AML-193 (cell line): Measurements from ENCODE around the gene GRIP1.
A peak's percentile ranks its signal among the peaks of the same experiment; 100 is the strongest.

Source experiments
- DNase-seq, 2 experiments: peaks; one replicate each; lab custom pipeline; 2025; lab: John Stamatoyannopoulos, UW

The GRIP1 gene

DNA sequence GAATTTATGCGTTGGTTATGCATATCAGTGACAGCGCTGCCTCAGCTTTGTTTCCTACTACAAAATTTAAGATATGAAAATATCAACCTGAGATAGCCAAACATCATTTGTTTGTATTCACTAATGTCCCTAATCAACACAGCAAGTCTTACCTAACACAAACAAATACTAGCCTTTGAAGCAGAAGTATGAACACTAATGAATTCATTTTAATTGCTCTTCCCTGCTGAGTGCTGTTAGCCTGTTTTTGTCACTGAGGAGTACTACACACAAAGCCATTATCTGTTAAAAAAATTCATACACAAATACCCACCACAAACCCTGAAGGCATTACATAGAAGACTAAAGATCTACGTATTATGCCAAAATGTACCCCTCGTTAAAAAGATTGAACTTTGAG lies 225.8 kb downstream of the GRIP1 start:
- DNase-seq = no peak

DNA sequence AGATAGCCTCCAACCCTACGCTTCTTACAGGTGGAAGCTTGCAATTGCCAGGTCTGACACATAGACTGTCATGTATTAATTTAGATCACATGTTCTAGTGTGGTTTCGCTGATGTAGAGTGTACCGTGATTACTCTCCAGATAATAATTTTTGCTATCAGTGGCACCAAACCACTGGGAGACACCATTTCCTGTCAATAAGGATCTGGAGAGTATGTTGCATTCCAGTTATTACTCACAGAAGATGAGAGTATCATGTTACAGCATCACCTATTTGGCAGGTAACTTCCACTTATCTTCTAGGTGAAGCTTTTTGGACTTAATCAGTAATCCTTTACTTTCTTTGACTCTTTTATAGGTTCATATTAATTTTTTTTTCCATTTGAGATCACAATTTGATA lies 229.3 kb downstream of the GRIP1 start:
- DNase-seq = no peak

DNA sequence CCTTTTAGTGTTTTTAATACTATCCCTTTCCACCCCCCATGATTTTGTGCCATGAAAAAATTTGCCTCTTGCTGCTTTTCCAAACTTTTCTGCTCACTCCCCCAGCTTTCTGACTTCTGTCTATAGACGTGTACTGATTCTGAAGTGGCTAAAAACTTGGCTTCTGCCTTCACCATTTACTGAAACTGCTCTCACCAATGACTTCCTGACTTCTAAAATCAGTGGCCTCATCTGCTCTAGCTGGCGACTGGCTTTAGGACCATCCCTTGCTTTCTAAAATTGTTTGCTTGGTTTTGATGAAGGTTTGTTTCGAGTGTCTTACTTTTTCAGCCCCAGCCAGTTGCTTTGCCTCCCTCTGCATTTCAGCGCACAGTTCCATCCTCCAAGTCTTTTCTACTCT lies 231.2 kb downstream of the GRIP1 start:
- DNase-seq = no peak

DNA sequence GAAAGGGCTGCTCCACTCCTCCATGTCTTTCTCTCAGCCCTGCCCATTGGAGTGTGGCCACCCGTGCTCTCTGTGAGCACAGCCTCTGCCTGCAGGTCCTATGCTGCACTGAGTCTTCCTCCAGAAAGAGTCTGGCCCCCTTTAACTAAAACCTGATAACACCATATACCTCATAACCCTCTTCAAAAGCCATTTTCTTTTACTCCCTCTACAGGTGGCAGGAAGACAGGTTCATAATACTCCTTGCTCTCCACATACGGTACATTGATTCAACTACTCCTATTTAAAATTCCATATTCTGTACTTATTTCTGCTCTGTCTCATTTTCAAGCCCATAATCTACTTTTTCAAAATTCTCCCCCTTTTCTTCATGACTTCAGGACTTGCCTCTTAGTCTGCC lies 232.6 kb downstream of the GRIP1 start:
- DNase-seq = no peak

DNA sequence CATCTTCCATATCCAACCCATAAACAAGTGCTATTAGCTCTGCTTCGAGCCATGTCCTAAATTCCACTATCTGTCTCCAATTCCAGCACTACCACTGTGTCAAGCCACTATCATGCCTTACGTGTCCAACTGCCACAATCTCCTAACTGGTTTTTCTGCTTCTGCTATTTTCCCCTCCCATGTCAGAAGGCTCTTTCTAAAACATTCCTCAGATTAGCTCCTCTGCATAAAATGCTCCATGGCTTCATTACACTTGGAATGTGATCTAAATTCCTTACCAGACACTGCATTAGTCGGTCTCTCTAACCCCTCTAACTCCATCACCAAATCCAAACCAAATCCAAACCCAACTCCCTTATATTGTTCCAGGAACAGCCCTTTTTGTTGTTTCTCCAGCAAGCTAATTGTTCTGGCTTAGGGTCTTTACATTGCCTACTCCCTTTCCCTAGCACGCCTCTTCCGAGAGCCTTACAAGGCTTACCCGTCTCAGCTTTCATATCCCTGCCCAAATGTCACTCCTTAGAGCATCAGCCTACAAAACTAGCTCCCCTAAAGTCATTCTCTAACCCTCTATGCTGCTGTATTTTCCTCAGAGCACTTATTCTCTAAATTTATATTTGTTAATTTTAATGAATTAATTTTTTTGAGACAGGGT lies 236.8 kb downstream of the GRIP1 start:
- no peak for DNase-seq

DNA sequence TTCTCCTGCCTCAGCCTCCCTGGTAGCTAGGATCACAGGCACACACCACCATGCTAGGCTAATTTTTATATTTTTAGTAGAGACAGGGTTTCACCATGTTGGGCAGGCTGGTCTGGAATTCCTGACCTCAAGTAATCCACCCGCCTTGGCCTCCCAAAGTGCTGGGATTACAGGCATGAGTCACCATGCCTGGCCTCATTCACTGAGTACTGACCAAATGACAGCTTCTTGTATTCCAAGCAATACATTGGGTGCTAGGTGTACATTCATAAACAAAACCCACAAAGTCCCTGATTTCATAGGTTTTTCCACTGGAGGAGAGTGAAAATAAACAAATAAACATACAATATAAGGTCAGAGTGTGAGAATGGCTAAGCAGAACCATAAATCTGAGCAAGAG lies 240.3 kb downstream of the GRIP1 start:
- DNase-seq = no peak

DNA sequence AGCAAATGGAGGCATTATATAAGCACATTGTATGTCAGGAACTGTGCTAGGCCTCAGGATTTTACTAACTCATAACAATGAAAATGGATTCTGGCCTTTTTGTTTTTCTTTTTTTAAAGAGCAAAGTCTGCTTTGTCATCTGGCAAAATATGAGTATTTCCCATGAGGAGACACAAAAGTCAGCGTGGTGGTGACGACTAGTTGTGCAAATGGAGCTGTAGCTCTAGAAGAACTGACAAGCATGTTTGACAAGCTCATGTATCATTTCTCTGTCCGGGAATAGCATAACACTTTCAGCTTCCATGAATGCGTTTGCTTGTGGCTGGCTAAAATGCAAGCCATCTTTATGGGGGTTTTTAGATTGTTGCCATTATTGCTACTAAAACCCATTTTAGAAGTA lies 248.8 kb downstream of the GRIP1 start:
- DNase-seq = no peak

DNA sequence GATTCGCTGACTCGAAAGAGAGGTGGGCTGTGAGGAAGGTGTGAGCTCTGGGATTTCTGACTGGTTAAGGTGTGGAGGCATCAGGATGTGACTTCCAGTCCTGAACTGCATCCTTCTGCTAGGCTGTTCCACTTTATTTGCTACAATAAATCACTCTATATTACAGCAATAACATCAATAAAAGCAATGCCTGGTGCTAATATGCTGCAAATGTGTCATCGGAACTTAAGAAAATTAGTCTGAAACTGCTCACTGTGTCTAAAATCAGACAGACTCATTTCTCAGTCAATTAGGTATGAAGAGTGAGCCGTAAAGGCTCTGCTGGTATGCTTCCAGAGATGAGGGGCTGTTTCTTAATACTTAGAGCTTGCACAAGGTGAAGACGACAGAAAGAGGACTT lies 250.0 kb downstream of the GRIP1 start:
- DNase-seq = no peak

DNA sequence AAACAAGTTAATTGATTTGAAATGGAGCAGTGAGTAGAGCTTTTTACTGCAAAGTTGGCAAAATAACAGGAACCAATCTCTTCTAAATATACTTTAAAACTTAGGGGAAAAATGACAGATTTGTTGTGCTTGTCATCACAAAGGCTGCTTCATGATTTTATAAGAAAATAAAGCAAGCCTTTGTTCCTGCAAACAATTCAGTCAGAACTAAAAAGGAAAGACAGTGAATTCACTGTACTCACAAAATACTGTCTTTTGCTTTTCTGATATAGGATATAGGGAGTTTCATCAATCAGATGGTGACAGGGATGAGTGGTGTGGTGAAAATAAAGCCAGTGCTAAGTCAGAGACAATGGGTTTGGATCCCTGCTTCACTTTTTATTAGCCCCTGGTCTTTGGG lies 250.6 kb downstream of the GRIP1 start:
- DNase-seq = no peak

DNA sequence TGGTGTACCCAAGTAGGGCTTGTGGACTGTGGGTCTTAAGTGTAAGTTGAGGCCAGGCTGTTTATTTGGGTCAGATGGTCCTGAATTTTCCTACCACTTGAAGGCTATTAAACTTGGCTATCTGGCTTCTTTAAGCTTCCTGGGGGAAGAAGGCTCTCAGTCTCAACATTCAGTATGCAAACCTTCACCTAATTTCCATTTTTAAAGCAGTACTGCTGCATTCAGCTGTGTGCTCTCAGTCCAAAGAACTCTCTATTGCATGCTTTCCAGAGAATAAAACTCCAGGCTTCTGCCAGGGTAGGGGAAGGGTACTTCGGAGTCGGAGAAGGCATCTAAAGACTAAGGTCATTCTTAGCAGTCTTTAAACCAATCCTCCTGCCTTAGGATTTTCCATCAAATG lies 252.2 kb downstream of the GRIP1 start:
- no peak for DNase-seq

DNA sequence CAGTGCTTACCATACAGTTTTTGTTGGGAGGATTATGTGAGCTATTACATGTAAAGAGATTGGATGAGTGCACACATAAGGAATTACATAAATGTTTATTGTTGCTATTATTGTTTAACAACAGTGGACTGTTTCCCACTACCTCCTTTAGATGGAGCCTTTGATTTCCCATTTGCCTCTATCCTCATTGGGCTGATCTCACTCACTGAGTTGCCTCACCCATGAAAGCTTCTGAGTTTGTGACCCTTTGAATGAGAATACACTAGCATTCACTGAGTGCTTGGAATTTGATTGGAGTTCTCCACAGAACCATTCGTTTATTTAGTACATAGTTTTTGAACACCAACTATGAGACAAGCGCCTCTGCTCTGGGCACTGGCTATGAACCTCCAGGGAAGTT lies 255.6 kb downstream of the GRIP1 start:
- no peak for DNase-seq

DNA sequence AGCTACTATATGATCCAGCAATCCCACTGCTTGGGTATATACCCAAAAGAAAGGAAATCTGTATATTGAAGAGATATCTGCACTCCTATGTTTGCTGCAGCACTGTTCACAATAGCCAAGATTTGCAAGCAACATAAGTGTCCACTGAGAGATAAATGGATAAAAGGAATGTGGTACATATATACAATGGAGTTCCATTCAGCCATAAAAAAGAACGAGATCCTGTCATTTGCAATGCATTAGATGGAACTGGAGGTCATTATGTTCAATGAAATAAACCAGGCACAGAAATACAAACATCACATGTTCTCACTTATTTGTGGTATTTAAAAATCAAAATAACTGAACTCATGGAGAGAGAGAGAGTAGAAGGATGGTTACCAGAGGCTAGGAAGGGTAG lies 260.0 kb downstream of the GRIP1 start:
- DNase-seq = no peak

DNA sequence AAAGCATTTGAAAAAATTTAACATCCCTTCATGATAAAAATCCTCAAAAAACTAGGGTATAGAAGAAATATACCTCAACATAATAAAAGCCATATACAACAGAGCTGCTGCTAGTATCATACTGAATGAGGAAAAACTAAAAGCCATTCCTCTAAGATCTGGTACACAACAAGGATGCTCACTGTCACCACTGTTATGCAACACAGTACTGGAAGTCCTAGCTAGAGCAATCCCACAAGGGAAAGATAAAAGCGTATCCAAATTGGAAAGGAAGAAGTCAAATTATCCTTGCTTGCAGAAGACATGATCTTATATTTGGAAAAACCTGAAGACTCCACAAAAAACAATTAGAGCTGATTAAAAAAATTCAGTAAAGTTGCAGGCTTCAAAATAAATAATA lies 261.7 kb downstream of the GRIP1 start:
- no peak for DNase-seq

DNA sequence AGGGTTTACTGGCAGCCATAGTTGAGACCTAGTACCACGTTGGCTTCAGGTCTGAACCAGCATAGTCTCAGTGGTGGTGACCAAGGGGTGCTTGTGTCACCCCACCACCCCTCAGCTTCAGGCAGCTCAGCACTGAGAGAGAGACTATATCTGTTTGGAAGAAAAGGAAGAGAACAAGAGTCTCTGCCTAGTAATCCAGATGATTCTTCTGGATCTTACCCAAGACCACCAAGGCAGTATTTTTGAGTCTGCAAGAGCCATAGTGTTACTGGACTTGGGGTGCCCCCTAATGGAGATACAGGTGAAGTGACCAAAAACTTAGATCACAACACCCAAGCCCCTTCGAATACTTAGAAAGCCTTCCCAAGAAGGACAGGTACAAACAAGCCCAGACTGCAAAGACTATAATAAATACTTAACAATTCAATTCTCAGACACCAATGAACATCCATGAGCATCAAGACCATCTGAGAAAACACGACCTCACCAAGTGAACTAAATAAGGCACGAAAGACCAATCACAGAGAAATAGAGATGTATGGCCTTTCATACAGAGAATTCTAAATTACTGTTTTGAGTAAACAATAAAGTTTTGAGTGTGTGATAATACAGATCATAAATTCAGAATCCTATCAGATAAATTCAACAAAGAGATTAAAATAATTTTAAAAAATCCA lies 269.5 kb downstream of the GRIP1 start:
- DNase-seq = peak; percentile 61 to 76

DNA sequence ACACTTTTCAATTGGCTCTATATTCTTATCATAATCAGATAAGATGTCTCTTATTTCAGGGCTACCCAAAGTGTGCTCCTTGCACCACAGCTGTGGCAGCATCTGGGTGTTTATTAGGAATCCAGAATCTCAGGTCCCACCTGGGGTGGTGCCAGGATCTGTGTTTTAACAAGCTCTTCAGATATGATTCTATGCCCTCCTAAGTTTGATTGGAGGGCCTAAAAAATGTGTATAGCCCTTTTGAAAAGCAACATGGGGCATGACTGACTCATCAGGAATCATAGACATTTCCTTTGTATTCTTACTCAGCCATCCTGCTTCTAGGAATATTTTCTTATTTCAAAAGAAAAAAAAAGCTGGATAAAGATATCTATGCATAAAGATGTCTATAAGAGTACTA lies 273.5 kb downstream of the GRIP1 start:
- no peak for DNase-seq

DNA sequence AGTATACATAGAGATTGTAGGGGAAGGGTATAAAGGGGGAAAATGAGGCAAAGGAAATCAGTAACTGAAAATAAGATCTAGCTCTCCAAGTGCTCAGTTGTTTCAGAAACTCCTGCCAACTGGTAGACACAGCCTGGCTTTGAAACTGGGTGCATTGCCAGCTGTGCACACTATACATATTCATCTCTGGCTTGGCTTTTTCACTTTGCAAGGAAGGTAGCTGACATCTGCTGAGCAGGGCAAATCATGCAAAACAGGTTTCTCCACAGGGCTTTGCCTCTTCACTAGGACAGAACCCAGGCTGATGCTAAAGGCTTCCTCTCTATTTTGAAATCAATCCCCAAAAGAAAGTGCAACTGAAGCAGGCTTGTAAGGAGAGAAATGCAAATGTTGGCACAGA lies 275.1 kb downstream of the GRIP1 start:
- peak in 1 of 2 experiments; percentile 7 for DNase-seq

DNA sequence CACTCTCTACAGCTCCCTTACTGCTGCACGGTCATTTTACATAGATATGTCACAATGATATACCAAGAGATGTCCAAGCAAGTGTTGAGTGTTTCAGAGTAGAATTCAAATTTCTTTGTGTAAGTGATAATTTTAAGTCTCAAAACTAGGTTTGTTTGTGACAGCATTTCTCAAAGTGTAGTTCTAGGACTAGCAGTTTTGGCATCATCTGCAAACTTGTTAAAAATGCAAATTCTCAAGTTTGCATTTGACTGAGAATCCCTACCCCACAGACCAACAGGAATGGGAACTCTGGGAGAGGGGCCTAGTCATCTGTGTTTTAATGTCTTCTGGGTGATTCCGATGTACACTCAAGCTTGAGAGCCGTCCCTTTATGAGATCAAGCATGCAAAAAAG lies 279.0 kb downstream of the GRIP1 start:
- no peak for DNase-seq

DNA sequence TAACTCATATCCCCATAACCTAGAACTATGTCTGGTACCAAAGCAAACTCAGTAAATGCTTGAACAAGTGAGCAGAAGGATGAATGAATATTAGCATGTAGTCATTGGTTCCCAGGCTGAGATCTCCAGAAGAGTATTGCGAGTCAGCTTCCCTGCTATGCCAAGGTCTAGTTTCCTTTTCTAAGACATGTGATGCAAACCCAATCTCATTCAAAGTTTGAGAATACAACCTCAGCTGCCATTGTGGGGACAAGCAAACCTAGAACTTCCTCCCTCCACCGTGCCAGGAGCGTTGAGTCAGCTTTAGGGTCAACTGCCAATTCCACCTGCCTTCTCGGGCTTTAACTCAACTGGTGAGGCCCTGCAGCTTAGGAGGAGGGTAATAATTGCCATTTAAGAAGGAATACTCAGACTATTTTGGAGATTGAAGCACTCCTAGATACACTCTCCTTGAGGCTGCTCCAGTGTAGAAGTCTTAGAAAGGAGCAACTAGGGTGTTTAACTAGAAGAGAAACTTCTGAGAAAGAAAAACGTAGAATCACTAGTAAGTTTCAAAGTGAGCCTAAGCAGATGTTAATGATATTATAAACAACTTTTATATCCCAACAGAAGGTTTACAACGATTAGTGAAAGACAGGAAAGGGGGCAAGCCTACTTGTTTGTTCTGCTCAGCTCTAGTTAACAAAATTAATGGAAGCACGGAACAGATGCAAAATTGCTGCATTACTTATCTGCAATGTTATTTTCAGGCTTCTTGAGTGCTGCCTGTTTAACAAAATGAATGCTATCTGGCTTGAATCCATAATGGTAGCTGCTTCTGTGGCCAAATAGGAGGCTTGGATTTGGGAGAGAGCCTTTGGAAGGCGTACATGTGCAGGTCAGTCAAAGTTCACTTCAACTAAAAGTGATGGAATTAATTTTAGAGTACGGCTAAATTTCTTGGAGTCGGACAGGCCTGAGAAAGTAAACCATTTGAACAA lies 279.7 kb downstream of the GRIP1 start:
- DNase-seq = peak in 1 of 2 experiments; percentile 15

DNA sequence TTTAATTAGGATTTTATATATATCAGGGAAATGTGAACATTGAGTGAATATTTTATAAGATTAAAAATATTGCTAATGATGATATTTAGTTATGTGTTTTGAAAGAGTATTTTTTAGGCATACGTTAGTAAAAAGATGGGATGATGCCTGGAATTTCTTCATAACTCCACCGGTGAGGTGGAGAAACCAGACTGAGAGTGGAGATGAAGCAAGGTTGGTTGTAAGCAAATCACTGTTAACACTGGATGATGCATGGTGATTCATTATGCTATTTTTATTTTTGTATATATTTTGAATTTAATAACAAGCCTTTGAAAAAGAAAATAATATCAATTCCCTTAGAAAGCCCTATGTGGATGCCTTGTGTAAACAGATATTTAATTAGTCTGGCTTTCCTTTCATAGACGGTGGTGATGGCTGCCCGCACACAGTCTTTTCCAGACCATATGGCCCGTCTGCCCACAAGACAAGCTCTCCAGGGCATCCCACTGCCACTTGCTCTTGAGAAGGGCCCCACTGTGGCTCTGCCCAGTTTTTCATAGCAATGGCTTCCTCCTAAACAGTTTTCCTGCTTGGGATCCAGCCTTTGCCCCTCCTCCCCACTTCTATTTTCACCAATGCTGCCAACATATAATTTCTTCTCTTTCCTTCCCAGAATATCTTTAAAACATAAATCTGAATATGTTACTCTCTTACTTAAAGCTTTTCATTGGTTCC lies 281.1 kb downstream of the GRIP1 start:
- DNase-seq = no peak

DNA sequence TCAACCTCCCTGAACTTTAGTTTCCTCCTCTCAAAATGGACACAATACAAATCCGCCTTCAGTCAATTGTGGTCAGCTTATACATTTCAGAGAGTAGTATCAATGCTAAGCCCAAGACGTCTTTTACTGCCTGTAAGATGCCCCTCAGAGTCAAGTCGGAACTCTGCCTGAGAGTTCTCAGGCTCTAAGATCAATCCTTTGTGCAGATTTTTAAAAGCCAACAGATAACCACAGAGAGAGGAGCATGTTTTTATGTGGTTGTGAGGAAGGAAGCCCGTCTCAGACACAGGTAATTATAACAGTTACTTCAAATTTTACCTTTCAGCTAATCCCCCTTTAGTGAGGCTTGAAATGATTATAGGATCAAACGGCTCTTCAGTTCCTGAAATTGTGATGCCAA lies 285.0 kb downstream of the GRIP1 start:
- DNase-seq = no peak

DNA sequence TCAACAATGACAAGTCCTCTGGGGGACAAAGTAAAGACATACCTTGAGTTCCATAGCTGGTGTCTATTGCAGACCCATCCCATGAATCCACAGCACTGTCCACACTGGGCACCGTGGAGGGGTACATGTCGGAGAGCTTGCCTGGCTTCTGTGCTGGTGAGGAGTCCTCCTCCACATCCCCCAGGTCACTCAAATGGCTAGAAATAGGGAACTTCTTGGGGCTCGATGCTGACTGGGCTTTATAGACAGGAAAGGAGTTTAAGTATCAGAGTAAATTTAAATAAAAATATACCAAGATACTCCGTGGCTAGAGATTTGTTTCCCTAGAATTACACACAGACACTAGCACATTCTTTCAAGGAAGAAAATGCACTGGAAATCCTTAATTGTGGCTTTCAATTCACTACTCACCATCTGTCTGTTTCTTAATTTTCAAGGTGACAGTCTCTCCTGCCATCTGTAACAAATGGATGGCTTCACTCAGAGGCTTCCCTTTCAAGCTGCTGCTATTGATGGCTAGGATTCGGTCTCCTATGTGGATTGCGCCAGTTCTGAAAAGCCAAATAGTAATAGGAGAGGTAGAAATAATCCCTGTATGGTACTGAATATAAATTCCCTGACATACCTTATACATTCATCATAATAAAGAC lies 286.5 kb downstream of the GRIP1 start:
- no peak for DNase-seq

DNA sequence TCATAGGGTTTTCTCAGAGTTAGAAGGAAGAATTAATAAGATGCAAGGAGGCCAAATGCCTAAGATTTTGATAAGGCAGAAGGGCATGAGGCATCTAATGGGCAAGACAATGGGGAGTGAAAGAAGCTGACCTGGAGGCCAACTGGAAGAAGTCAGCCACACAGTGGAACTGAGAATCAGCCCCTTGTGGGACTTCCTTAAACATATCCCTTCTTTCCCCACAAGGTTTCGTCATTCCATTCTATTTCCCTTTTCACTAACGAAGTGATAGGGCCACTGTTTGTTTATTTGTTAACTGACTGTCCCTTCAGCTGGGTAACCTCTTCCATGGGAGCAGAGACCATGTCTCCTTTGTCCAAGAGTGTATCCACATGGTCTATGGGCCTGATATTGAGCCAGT lies 290.4 kb downstream of the GRIP1 start:
- DNase-seq = peak; percentile 57 to 76
